Heart right ventricle (tissue), 16 donors: Measurements from ENCODE around the gene SLC25A48. TPM values are rescaled to one million over a fixed set of nuclear protein-coding genes. Genes with fewer than 3 reads are reported as not detected.

ENCODE experiments used
- ATAC-seq, 8 donors: fragments of 200-7000 bp; cut with Tn5 transposase; one replicate each; pipeline ENCODE4 v1.9.1; 2020; ENCODE audit warnings: mild to moderate bottlenecking in 8 of 8, moderate library complexity in 8 of 8, moderate number of reproducible peaks in 1 of 8
- DNase-seq, 2 donors: peaks; one replicate each; pipeline ENCODE4 v3.0.0-alpha.2; 2020
- H3K27ac ChIP-seq, 10 donors: fragments of 200-600 bp; sonication (generic) in 2 of 10; one replicate each; pipeline versions ENCODE4 v1.5.0 to v1.8.0; 2020 to 2022; ENCODE audit warnings: mild to moderate bottlenecking in 3 of 10
- H3K27me3 ChIP-seq, 7 donors: fragments of 200-600 bp; one replicate each; pipeline ENCODE4 v1.8.0; 2021 to 2022; ENCODE audit warnings: mild to moderate bottlenecking in 2 of 7
- H3K36me3 ChIP-seq, 9 donors: fragments of 200-600 bp; sonication (generic) in 1 of 9; one replicate each; pipeline versions ENCODE4 v1.5.0 to v1.8.0; 2020 to 2022; ENCODE audit warnings: mild to moderate bottlenecking in 2 of 9
- H3K4me1 ChIP-seq, 9 donors: fragments of 200-600 bp; sonication (generic) in 1 of 9; one replicate each; pipeline versions ENCODE4 v1.5.0 to v1.8.0; 2020 to 2022; ENCODE audit warnings: mild to moderate bottlenecking in 4 of 9
- H3K4me3 ChIP-seq, 10 donors: fragments of 200-600 bp; sonication (generic) in 2 of 10; one replicate each; pipeline versions ENCODE4 v1.5.0 to v1.8.0; 2020 to 2022; ENCODE audit warnings: mild to moderate bottlenecking in 7 of 10, moderate library complexity in 2 of 10
- H3K9me3 ChIP-seq, 11 donors: fragments of 200-600 bp in 10 of 11; sonication (generic) in 2 of 11; one replicate each; pipeline versions ENCODE4 v1.5.0 to v1.8.0; 2013 to 2022; ENCODE audit warnings: mild to moderate bottlenecking in 2 of 11, control low read depth in 1 of 11, moderate library complexity in 1 of 11
- WGBS, 2 donors: extraction: QIAGEN DNeasy Blood & Tissue Kit; methylation state at CpG; one replicate each; pipeline ENCODE4 v1.1.7; 2013; ENCODE audit warnings: inconsistent platforms in 1 of 2; 5-methylcytosine and 5-hydroxymethylcytosine counted together
- intact Hi-C, 10 donors: fragments of 100-400 bp; cut with DNase I; formaldehyde crosslinking; loops; one replicate each; pipeline versions ENCODE4 v1.11.1 to v1.14.2; 2022
- polyA plus RNA-seq, 2 donors: library from polyadenylated mRNA; stranded (reverse); fragments of 200-250 nt; gene quantifications; one replicate each; pipeline ENCODE4 v1.2.3, GENCODE V29; 2013
- total RNA-seq, 10 donors: library from RNA; stranded (reverse); fragmentation: NEBNext Ultra II Directional in 3 of 10; extraction: Animal tissue kit (Norgen Biotek cat#: 25700) in 3 of 10; gene quantifications; one replicate each; pipeline versions ENCODE4 v1.2.1 to v1.2.4, GENCODE V29; 2021 to 2023
- TF ChIP-seq, protein P1 (sequence below), 9 donors: fragments of 200-600 bp; sonication (generic) in 2 of 9; IDR thresholded peaks; one replicate each; pipeline versions ENCODE4 v1.5.0 to v1.8.0; 2021 to 2022; ENCODE audit warnings: antibody characterized with exemption in 9 of 9, mild to moderate bottlenecking in 5 of 9, moderate library complexity in 1 of 9
- donor health status: Arrhythmogenic right ventricular cardiomyopathy.
- donor health status: ischemic (EF 13 %, LVEDD 7.1; RV severe dilation, severe dysfunction).
- donor health status: healthy with polysubstance abuse.
- donor health status: DM: no; HTN: yes; CAD: no.
- donor health status: DM: no; HTN: no; CAD: no.
- donor health status: ischemic (EF 25% LVEDD 6.9; RV normal size, moderate dysfunction).
- donor health status: ischemic (EF 25% LVEDD 5.7; RV mildly dilated, moderate dysfunction).
- donor health status: healthy.
- donor health status: DM: yes; HTN: yes; CAD: no.
- donor health status: Ischemic cardiomyopathy.
- donor health status: ischemic (EF 35%, LVEDD 5.7; RV mildly dilated, moderate dysfunction).
- donor health status: nonischemic (EF 11% LVEDD 7.7; RV severe dilation, severe dysfunction).
- donor health status: DM: yes; HTN: yes; CAD: no.
- donor health status: PGD.
- donor health status: ischemic (EF 29% LVEDD 5.4; RV normal size, mild dysfunction).
- donor health status: nonischemic (EF 23%, LVEDD 6.1; RV moderate dilation, normal function).

Gene SLC25A48
- total and polyA plus RNA-seq, 12 donors = 0.16 to 10.8 (median 0.25) TPM; not detected in 7

DNA sequence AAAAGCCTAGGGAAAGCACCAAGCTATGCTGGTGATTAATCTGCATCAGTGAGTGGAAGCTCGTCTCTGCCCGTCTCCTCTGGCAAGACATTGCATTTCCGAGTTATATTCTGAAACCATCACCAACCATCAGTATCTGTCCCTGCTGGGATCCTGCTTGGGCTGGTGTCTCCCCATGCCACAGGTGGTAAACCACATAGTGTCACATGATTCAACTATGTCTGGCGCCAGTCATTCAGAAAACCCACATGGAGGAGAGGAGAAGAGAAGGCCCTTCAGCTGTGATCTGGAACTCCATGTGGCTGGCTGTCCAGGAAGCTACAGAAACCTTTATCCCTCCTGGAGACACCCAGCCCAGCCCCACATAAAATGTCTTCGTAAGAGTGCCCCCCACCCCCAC, 56.4 kb downstream of the SLC25A48 start:
- no peak overlapping the region for H3K4me3 ChIP-seq
- DNase-seq = no peak
- H3K4me1 ChIP-seq = peaks cover 0 to 19% (median 4%) of the 10 kb centered on the region in 9 donors
- H3K9me3 ChIP-seq = no peaks in the 10 kb centered on the region
- no peak for ATAC-seq
- H3K36me3 ChIP-seq = no peaks in the 10 kb centered on the region
- TF ChIP-seq, protein P1, sequence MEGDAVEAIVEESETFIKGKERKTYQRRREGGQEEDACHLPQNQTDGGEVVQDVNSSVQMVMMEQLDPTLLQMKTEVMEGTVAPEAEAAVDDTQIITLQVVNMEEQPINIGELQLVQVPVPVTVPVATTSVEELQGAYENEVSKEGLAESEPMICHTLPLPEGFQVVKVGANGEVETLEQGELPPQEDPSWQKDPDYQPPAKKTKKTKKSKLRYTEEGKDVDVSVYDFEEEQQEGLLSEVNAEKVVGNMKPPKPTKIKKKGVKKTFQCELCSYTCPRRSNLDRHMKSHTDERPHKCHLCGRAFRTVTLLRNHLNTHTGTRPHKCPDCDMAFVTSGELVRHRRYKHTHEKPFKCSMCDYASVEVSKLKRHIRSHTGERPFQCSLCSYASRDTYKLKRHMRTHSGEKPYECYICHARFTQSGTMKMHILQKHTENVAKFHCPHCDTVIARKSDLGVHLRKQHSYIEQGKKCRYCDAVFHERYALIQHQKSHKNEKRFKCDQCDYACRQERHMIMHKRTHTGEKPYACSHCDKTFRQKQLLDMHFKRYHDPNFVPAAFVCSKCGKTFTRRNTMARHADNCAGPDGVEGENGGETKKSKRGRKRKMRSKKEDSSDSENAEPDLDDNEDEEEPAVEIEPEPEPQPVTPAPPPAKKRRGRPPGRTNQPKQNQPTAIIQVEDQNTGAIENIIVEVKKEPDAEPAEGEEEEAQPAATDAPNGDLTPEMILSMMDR (IDR thresholded peaks at IDR 0.05) = no peak
- WGBS, 2 donors = 81 to 91% methylated on average over 5 of the region's 5 CpGs
- no peak overlapping the region for H3K27ac ChIP-seq
- H3K27me3 ChIP-seq = peaks cover 0 to 30% (median 14%) of the 10 kb centered on the region in 7 donors
- intact Hi-C loops = loop anchor here in 1 of 10 donors (2.0 kb wide), 1 partner anchor 320 kb away; no protein-coding TSS in a partner anchor

DNA sequence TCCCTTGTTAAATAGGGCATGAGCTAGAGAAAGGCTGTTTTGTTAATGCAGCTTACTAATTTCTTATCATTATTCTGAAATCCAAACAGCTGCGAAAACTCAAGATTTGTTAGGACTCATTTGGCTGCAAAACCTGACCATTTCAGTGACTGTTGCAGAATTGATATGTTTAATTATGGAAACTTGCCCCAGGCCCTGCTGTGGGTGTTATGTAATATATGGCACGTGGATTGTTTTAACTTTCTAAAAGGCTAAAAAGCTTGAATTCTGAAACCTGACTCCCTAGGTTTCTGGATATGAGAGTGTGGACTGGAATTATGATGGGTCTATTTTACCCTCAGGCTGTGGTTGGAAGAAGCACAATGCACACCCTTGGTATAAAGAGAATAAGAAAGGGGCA, 56.8 kb downstream of the SLC25A48 start:
- Histone ChIP-seq H3K27ac (no peak overlapping the region), H3K9me3 (no peaks in the 10 kb centered on the region), H3K36me3 (no peaks in the 10 kb centered on the region), H3K4me3 (no peak overlapping the region), H3K27me3 (peaks cover 0 to 32% (median 11%) of the 10 kb centered on the region in 7 donors), H3K4me1 (peaks cover 0 to 19% (median 4%) of the 10 kb centered on the region in 9 donors)
- DNase-seq (no peak), ATAC-seq (peak in 1 of 8 donors; percentile 39)
- TF ChIP-seq, protein P1 (IDR thresholded peaks at IDR 0.05) = no peak
- WGBS, 2 donors = 73 to 75% methylated on average over 2 of the region's 2 CpGs
- intact Hi-C loops = loop anchor here in 1 of 10 donors (2.0 kb wide), 1 partner anchor 320 kb away; no protein-coding TSS in a partner anchor

GRCh38 chr5:135891791-135892190, 57.3 kb downstream of the SLC25A48 start:
- Histone ChIP-seq H3K27me3 (peaks cover 0 to 36% (median 10%) of the 10 kb centered on the region in 7 donors), H3K4me1 (peaks cover 0 to 19% (median 4%) of the 10 kb centered on the region in 9 donors), H3K9me3 (no peaks in the 10 kb centered on the region), H3K4me3 (no peak overlapping the region), H3K36me3 (no peaks in the 10 kb centered on the region), H3K27ac (no peak overlapping the region)
- intact Hi-C loops = loop anchor here in 1 of 10 donors (2.0 kb wide), 1 partner anchor 319 kb away; no protein-coding TSS in a partner anchor
- DNase-seq (no peak), ATAC-seq (no peak)
- TF ChIP-seq, protein P1 (IDR thresholded peaks at IDR 0.05) = no peak

DNA sequence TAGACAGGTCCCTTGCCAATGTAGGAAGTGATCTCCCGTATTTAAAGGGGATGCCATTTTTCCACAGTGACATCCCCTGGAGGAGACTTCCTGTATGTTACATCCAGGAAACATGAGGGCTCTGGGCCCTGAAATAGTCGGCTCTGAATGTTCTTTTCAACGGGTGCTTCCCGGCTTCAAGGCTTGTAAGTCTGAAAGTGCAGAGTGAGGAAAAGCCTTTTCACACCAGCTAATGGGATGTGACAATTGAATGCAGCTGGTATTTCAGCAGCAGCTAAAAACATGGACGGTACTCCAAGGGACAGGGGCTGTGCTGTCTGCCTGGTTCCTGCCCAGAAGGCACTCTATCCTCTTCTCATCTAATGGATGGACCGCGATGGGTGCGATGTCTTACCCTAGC, 59.8 kb downstream of the SLC25A48 start:
- H3K9me3 ChIP-seq = no peaks in the 10 kb centered on the region
- WGBS, 2 donors = 38 to 42% methylated on average over 8 of the region's 8 CpGs
- TF ChIP-seq, protein P1 (IDR thresholded peaks at IDR 0.05) = no peak
- no peaks in the 10 kb centered on the region for H3K36me3 ChIP-seq
- intact Hi-C loops = no loop called here
- H3K27me3 ChIP-seq = peaks cover 0 to 49% (median 20%) of the 10 kb centered on the region in 7 donors
- H3K27ac ChIP-seq = no peak overlapping the region
- DNase-seq (no peak), ATAC-seq (no peak)
- no peak overlapping the region for H3K4me3 ChIP-seq
- peaks cover 0 to 19% (median 0%) of the 10 kb centered on the region in 9 donors for H3K4me1 ChIP-seq
